ENCODE data around the gene TGFBR2. TPM values are rescaled to one million over a fixed set of nuclear protein-coding genes. Genes with fewer than 3 reads are reported as not detected.

TGFBR2 gene
- total RNA-seq, 1 donor from 2014 or later: 25.7 TPM

DNA sequence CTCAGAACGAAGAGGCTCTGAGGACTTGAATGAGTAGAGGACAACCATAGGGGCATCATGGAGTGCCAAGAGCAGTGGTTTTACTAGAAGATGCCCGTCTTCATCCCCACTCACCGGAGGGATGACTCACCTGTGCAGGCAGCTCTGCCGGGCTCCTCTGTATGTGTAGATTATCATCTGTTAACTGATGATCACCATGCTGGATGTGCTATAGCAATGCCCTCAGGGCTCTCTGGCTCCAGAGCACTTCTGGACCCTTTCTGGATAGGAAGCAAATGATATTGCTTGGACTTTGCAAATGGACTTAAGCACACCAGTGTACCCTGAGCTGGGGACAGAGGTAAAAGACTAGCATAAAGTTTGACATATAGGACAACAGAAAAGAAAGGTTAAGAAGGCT lies 10.2 kb upstream of the TGFBR2 start:
- DNase-seq (ENCODE audit: low spot score): no peak
- H3K4me1 Mint-ChIP-seq (ENCODE audit: low read depth): peaks cover 12% of the 10 kb centered on the region
- no peaks in the 10 kb centered on the region for H3K27me3 Mint-ChIP-seq (ENCODE audit: low read depth)
- TF ChIP-seq, protein P1, sequence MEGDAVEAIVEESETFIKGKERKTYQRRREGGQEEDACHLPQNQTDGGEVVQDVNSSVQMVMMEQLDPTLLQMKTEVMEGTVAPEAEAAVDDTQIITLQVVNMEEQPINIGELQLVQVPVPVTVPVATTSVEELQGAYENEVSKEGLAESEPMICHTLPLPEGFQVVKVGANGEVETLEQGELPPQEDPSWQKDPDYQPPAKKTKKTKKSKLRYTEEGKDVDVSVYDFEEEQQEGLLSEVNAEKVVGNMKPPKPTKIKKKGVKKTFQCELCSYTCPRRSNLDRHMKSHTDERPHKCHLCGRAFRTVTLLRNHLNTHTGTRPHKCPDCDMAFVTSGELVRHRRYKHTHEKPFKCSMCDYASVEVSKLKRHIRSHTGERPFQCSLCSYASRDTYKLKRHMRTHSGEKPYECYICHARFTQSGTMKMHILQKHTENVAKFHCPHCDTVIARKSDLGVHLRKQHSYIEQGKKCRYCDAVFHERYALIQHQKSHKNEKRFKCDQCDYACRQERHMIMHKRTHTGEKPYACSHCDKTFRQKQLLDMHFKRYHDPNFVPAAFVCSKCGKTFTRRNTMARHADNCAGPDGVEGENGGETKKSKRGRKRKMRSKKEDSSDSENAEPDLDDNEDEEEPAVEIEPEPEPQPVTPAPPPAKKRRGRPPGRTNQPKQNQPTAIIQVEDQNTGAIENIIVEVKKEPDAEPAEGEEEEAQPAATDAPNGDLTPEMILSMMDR (IDR thresholded peaks at IDR 0.05): no peak
- H3K4me3 Mint-ChIP-seq (ENCODE audit: unreplicated experiment): no peak overlapping the region
- peaks cover 18% of the 10 kb centered on the region for H3K9me3 Mint-ChIP-seq (ENCODE audit: low read depth)
- no peak overlapping the region for H3K27ac Mint-ChIP-seq (ENCODE audit: unreplicated experiment)
- H3K36me3 Mint-ChIP-seq (ENCODE audit: low read depth): no peaks in the 10 kb centered on the region

DNA sequence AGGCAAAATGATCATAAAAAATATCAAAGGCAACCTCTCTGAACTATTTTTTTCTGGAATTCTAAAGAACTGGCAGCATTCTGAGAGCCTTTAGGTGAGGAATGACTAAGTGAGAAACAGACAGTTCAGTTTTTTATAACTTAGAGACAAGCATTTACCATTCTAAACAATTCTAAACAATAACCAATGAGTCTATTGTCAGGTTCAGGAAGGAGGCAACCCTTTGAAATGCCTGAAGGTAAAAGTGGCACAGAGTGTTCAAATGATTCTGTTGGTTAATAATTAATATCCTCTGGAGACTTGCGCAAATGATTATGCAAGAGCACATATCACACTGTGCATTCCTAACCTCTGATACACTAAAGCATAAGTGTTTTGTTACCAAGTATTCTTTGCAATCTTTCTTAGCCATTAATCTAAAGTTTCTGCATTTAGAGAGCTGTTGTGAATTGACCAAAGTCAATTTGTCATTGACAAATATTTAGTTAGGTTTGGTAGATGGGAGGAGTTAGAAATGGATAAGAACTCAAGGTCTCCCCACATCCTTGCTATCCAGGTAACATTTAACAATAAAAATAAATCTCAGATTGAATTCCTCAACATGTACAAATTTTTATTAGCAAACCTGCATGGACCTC lies 9.2 kb upstream of the TGFBR2 start:
- H3K27me3 Mint-ChIP-seq (ENCODE audit: low read depth): no peaks in the 10 kb centered on the region
- peak overlapping the region; percentile 28 for H3K27ac Mint-ChIP-seq (ENCODE audit: unreplicated experiment)
- no peak for DNase-seq (ENCODE audit: low spot score)
- no peak overlapping the region for H3K4me3 Mint-ChIP-seq (ENCODE audit: unreplicated experiment)
- H3K9me3 Mint-ChIP-seq (ENCODE audit: low read depth): peaks cover 15% of the 10 kb centered on the region
- H3K4me1 Mint-ChIP-seq (ENCODE audit: low read depth): peaks cover 12% of the 10 kb centered on the region
- H3K36me3 Mint-ChIP-seq (ENCODE audit: low read depth): no peaks in the 10 kb centered on the region
- TF ChIP-seq, protein P1 (IDR thresholded peaks at IDR 0.05): no peak

DNA sequence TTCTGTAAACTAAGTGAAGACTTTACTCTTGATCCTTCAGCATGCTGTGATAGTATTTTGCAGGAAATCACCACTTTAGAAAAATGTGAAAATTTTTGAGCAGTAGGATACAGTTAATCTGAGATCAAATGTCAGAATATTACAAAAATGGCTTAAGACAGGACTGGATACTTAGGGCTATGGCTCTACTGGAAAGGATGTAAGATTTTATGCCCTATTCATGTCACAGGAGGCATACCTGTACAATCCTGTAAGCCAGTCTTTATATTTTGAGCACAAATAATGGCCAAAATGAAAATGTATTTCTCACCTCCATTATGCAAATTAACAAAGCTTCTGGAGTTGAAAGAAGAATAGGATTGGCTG lies 8.6 kb upstream of the TGFBR2 start:
- Mint-ChIP-seq H3K4me1 (ENCODE audit: low read depth) (peaks cover 12% of the 10 kb centered on the region), H3K9me3 (ENCODE audit: low read depth) (peaks cover 11% of the 10 kb centered on the region), H3K36me3 (ENCODE audit: low read depth) (no peaks in the 10 kb centered on the region), H3K27ac (ENCODE audit: unreplicated experiment) (peak overlapping the region; percentile 28), H3K4me3 (ENCODE audit: unreplicated experiment) (no peak overlapping the region), H3K27me3 (ENCODE audit: low read depth) (no peaks in the 10 kb centered on the region)
- TF ChIP-seq, protein P1 (IDR thresholded peaks at IDR 0.05): no peak
- no peak for DNase-seq (ENCODE audit: low spot score)

DNA sequence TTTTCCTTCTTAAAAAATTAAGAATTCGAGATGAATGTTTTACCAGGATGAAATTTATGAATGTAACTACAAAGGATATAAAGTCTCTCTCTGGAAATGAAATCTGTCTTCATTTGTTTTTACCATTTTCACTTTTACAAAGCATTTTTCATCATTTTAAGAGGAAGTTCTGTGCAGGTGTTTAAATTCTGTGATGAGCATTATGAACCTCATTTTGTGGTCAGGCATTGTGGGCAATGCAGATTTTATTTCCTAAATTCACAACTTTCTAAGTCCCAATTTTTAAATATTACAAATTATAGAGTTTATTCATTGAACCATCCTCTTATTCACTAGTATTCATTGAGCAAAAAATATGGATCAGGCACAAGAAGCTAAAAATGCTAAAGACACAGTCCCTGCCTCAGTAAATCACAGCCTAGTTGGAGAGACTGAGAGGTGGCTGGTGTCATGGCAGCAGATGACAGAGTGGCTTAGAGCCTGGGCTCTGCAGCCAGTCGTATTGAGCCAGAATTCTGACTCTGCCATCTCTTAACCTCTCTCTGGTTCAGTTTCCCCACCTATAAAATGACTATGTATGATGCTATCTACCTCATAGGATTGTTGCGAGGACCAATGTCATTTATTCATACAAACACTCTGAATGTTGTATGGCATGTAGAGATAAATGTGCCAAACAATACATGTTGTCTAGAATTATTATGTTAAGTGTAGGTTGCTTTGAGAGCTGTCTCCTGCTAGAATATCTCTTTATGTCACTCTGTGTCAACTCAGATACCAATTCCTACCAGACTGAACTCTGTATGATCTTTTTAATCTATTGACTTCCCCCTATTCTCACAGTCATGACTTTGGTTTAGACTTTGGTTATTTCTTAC lies 7.5 kb upstream of the TGFBR2 start:
- Mint-ChIP-seq H3K36me3 (ENCODE audit: low read depth) (no peaks in the 10 kb centered on the region), H3K27ac (ENCODE audit: unreplicated experiment) (no peak overlapping the region), H3K27me3 (ENCODE audit: low read depth) (no peaks in the 10 kb centered on the region), H3K9me3 (ENCODE audit: low read depth) (peaks cover 7% of the 10 kb centered on the region), H3K4me1 (ENCODE audit: low read depth) (peaks cover 12% of the 10 kb centered on the region), H3K4me3 (ENCODE audit: unreplicated experiment) (no peak overlapping the region)
- TF ChIP-seq, protein P1 (IDR thresholded peaks at IDR 0.05): no peak
- DNase-seq (ENCODE audit: low spot score): no peak

DNA sequence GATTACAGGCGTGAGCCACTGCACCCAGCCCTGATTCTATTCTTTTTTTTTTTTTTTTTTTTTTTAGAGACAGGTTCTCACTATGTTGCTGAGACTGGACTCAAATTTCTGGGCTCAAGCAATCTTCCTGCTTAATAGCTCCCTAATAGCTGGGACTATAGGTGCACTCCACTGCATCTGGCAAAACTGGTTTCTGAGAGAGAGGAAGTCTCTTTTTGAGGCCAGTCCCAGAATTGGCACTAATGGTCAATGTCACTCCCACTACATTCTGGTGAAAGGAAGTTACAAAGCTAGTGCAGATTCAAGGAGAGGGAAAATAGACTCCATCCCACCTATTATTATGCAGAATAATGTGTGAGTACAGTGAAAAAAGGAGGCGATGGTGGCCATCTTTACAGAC lies 5.8 kb upstream of the TGFBR2 start:
- no peaks in the 10 kb centered on the region for H3K9me3 Mint-ChIP-seq (ENCODE audit: low read depth)
- TF ChIP-seq, protein P1 (IDR thresholded peaks at IDR 0.05): no peak
- no peak for DNase-seq (ENCODE audit: low spot score)
- no peaks in the 10 kb centered on the region for H3K27me3 Mint-ChIP-seq (ENCODE audit: low read depth)
- H3K4me1 Mint-ChIP-seq (ENCODE audit: low read depth): peaks cover 12% of the 10 kb centered on the region
- no peak overlapping the region for H3K27ac Mint-ChIP-seq (ENCODE audit: unreplicated experiment)
- no peak overlapping the region for H3K4me3 Mint-ChIP-seq (ENCODE audit: unreplicated experiment)
- no peaks in the 10 kb centered on the region for H3K36me3 Mint-ChIP-seq (ENCODE audit: low read depth)

Data from chondrocyte (in vitro differentiated cells).